ENCODE measurements around the gene PHPT1. TPM values are rescaled to one million over a fixed set of nuclear protein-coding genes. Genes with fewer than 3 reads are reported as not detected.

The PHPT1 gene
- total and polyA plus RNA-seq, 2 of the 8 experiments (the other 6 are each of a cell fraction or from before 2014, with no cell fraction given) = 109 to 226 TPM

DNA sequence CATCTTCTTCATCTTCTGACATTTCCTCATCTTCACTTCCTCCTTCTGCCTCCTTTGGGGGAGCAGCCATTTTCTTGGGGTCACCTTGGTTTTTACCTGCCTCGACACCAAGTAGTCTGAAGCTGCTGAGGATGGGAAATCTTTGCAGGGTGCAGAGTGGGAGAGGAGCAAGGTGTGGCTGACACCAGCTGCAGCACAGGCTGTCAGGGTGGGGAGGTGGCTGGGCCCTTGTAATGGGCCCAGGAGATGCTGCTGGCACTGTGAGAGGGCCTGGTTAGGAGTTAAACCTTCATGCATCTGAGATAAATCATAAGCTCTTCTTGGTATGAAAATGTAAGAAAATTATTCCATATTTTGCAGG, 33.8 kb upstream of the PHPT1 start:
- no peak for DNase-seq (ENCODE audit: low read depth in 1 of 2, low spot score in 2 of 2)
- Histone ChIP-seq H3K23me2 (ENCODE audit: low read depth, low read length) (no peaks in the 10 kb centered on the region), H4K91ac (replicated peaks; ENCODE audit: insufficient read length, low read length) (no peak overlapping the region), H3K79me2 (ENCODE audit: control insufficient read depth in 1 of 2, insufficient read depth in 2 of 2, low read length in 2 of 2) (peaks cover 6 to 37% of the 10 kb centered on the region in 2 experiments), H3K23ac (ENCODE audit: insufficient read length) (no peak overlapping the region), H3K36me3 (ENCODE audit: control insufficient read depth in 2 of 4, insufficient read depth in 4 of 4, low read length in 3 of 4) (peaks cover 5 to 22% (median 11%) of the 10 kb centered on the region in 4 experiments), H4K5ac (ENCODE audit: insufficient read length, low read depth, low read length) (no peak overlapping the region), H2BK12ac (ENCODE audit: low read depth, low read length) (no peak overlapping the region), H2AK5ac (ENCODE audit: low read depth, low read length) (no peak overlapping the region), H2AFZ (ENCODE audit: low read length) (no peak overlapping the region), H3K9ac (replicated peaks in 1 of 4; ENCODE audit: extremely low read depth in 1 of 4, low read depth in 3 of 4, low read length in 3 of 4) (no peak overlapping the region), H3K4me3 (ENCODE audit: extremely low read depth in 1 of 4, insufficient read depth in 2 of 4, low read depth in 3 of 4, low read length in 4 of 4) (no peak overlapping the region), H2BK5ac (ENCODE audit: low read depth, low read length) (no peak overlapping the region), H4K20me1 (replicated peaks in 1 of 2; ENCODE audit: control insufficient read depth in 1 of 2, insufficient read depth in 2 of 2, low read length in 2 of 2) (peaks cover 7 to 22% of the 10 kb centered on the region in 2 experiments), H3K18ac (ENCODE audit: extremely low read depth, low read length) (no peak overlapping the region), H3K9me3 (ENCODE audit: insufficient read depth in 2 of 2, low read depth in 1 of 2, low read length in 1 of 2) (no peaks in the 10 kb centered on the region), H3K27me3 (replicated peaks in 1 of 4; ENCODE audit: control insufficient read depth in 3 of 4, extremely low read depth in 1 of 4, insufficient read depth in 3 of 4, low read length in 3 of 4) (no peaks in the 10 kb centered on the region), H4K8ac (ENCODE audit: extremely low read depth, insufficient read depth, low read length) (no peak overlapping the region), H3K79me1 (ENCODE audit: low read depth, low read length) (peaks cover 14% of the 10 kb centered on the region), H3K4ac (replicated peaks; ENCODE audit: insufficient read length, low read depth, low read length) (no peak overlapping the region), H2BK20ac (ENCODE audit: low read length) (no peak overlapping the region), H3K4me1 (replicated peaks in 1 of 4; ENCODE audit: control insufficient read depth in 3 of 4, insufficient read depth in 4 of 4, low read length in 3 of 4) (no peaks in the 10 kb centered on the region), H3K14ac (ENCODE audit: insufficient read length) (no peak overlapping the region), H2BK15ac (ENCODE audit: low read length) (no peak overlapping the region), H2BK120ac (replicated peaks; ENCODE audit: low read depth, low read length) (no peak overlapping the region), H3K27ac (ENCODE audit: low read depth, low read length) (no peak overlapping the region), H3K56ac (replicated peaks; ENCODE audit: insufficient read length, low read depth, low read length) (no peak overlapping the region), H3K4me2 (ENCODE audit: insufficient read depth in 1 of 2, low read depth in 2 of 2, low read length in 2 of 2) (no peak overlapping the region)
- 6% methylated on average over 1 of the region's 1 CpG; no CpG with 5 or more reads in 1 of the 2 experiments for WGBS, 2 experiments (ENCODE audit: extremely low coverage in 1 of 2, insufficient coverage in 1 of 2, insufficient read length in 1 of 2, insufficient replicate concordance in 2 of 2, low coverage in 1 of 2, low lambda C conversion rate in 2 of 2, missing lambda C conversion rate in 1 of 2)
- FAIRE-seq = no peak
- ChIA-PET CTCF (ENCODE audit: partially characterized antibody) (interaction anchor here (0.9 to 17.4 kb wide), 7 partner anchors 9 to 35 kb away, joined by 3 to 131 read pairs (median 4); partner anchors contain the start of gene AJM1), POLR2A (ENCODE audit: partially characterized antibody) (interaction anchor here (0.6 to 10.8 kb wide), 5 partner anchors 8 to 54 kb away, joined by 3 to 96 read pairs (median 3); partner anchors contain the start of gene RABL6)
- TF ChIP-seq SP2 (IDR thresholded peaks at IDR 0.05; ENCODE audit: low read length) = no peak
- TF ChIP-seq PHF8 (conservative IDR thresholded peaks at IDR 0.05; ENCODE audit: low read depth, low read length) = no peak
- no peak for TF ChIP-seq TCF12 (IDR thresholded peaks at IDR 0.05; ENCODE audit: low read depth, low read length)
- TF ChIP-seq JUND (IDR thresholded peaks at IDR 0.05; ENCODE audit: low read length) = no peak
- no peak for TF ChIP-seq GTF2F1 (IDR thresholded peaks at IDR 0.05; ENCODE audit: borderline replicate concordance, low read depth, low read length)
- TF ChIP-seq CTBP2 (IDR thresholded peaks at IDR 0.05; ENCODE audit: borderline replicate concordance, insufficient read depth, insufficient read length, low read length) = no peak
- no peak for TF ChIP-seq KDM1A (IDR thresholded peaks at IDR 0.05; ENCODE audit: borderline replicate concordance, low read length)
- TF ChIP-seq HDAC2 (IDR thresholded peaks at IDR 0.05; ENCODE audit: borderline replicate concordance in 1 of 2, low read depth in 2 of 2, low read length in 2 of 2) = no peak
- TF ChIP-seq BRCA1 (IDR thresholded peaks at IDR 0.05; ENCODE audit: low read depth, low read length) = no peak
- TF ChIP-seq TBP (IDR thresholded peaks at IDR 0.05; ENCODE audit: low read depth, low read length) = no peak
- TF ChIP-seq POLR2AphosphoS5 (IDR thresholded peaks at IDR 0.05; ENCODE audit: low read depth, low read length) = no peak
